Measurements from ENCODE around the gene INSYN2A.

DNA sequence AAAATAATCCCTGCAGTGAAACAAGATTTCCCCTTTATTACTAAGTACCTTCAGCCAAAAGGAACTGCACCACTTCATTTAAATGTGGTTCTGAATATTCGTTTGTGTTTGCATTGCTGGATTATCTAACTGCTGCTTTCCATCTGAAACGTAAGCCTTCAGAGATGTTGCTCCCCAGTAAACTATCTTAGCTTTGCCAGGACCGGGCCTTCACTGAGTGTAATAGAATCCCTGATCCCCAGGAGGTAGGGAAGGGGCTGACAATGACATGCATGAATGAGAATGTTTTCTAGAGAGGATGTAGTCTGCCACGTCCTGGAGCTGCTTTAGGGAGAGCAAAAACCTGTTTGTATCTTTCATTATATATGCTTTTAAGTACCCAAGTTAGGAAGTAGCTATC lies 19.5 kb upstream of the INSYN2A start:
- TF ChIP-seq, protein P1, sequence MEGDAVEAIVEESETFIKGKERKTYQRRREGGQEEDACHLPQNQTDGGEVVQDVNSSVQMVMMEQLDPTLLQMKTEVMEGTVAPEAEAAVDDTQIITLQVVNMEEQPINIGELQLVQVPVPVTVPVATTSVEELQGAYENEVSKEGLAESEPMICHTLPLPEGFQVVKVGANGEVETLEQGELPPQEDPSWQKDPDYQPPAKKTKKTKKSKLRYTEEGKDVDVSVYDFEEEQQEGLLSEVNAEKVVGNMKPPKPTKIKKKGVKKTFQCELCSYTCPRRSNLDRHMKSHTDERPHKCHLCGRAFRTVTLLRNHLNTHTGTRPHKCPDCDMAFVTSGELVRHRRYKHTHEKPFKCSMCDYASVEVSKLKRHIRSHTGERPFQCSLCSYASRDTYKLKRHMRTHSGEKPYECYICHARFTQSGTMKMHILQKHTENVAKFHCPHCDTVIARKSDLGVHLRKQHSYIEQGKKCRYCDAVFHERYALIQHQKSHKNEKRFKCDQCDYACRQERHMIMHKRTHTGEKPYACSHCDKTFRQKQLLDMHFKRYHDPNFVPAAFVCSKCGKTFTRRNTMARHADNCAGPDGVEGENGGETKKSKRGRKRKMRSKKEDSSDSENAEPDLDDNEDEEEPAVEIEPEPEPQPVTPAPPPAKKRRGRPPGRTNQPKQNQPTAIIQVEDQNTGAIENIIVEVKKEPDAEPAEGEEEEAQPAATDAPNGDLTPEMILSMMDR (IDR thresholded peaks at IDR 0.05) = no peak
- TF ChIP-seq POLR2A (IDR thresholded peaks at IDR 0.05) = no peak

Measured in heart left ventricle (tissue), 13 donors.